ENCODE data around the gene TMEM91.

- TF ChIP-seq, protein P1, sequence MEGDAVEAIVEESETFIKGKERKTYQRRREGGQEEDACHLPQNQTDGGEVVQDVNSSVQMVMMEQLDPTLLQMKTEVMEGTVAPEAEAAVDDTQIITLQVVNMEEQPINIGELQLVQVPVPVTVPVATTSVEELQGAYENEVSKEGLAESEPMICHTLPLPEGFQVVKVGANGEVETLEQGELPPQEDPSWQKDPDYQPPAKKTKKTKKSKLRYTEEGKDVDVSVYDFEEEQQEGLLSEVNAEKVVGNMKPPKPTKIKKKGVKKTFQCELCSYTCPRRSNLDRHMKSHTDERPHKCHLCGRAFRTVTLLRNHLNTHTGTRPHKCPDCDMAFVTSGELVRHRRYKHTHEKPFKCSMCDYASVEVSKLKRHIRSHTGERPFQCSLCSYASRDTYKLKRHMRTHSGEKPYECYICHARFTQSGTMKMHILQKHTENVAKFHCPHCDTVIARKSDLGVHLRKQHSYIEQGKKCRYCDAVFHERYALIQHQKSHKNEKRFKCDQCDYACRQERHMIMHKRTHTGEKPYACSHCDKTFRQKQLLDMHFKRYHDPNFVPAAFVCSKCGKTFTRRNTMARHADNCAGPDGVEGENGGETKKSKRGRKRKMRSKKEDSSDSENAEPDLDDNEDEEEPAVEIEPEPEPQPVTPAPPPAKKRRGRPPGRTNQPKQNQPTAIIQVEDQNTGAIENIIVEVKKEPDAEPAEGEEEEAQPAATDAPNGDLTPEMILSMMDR (IDR thresholded peaks at IDR 0.05) = no peak
- no peak for TF ChIP-seq POLR2A (IDR thresholded peaks at IDR 0.05)
These were observed 39.9 kb downstream of the TMEM91 start for GRCh38 chr19:41416194-41416674.
